Activated CD4-positive, alpha-beta T cell treated with anti-CD3 and anti-CD28 coated beads, Interleukin-2, amount 50 U/mL, for 16 hours (primary cell): ENCODE results near the gene CTDP1.

Experiments used
- DNase-seq: peaks from one replicate; pipeline ENCODE4 v3.0.0-alpha.2; 2020

Gene CTDP1

GRCh38 chr18:79769698-79770500 lies 90.3 kb downstream of the CTDP1 start:
- DNase-seq = no peak

- DNase-seq = no peak
Observed at GRCh38 chr18:79770501-79770815, 90.9 kb downstream of the CTDP1 start.

- DNase-seq = no peak
Observed at GRCh38 chr18:79770826-79771225, 91.2 kb downstream of the CTDP1 start.

GRCh38 chr18:79771446-79772107 lies 92.0 kb downstream of the CTDP1 start:
- DNase-seq = no peak

- no peak for DNase-seq
Observed at GRCh38 chr18:79772108-79772864, 92.7 kb downstream of the CTDP1 start.

GRCh38 chr18:79772865-79773696 lies 93.5 kb downstream of the CTDP1 start:
- DNase-seq = no peak

GRCh38 chr18:79774111-79774510 lies 94.5 kb downstream of the CTDP1 start:
- DNase-seq = no peak

GRCh38 chr18:79775441-79776221 lies 96.0 kb downstream of the CTDP1 start:
- DNase-seq = no peak

GRCh38 chr18:79776674-79777073 lies 97.1 kb downstream of the CTDP1 start:
- DNase-seq = no peak

GRCh38 chr18:79778291-79778791 lies 98.7 kb downstream of the CTDP1 start:
- no peak for DNase-seq

- no peak for DNase-seq
Observed at GRCh38 chr18:79779021-79779699, 99.6 kb downstream of the CTDP1 start.

GRCh38 chr18:79779700-79780190 lies 100.1 kb downstream of the CTDP1 start:
- DNase-seq = no peak

- no peak for DNase-seq
Observed at GRCh38 chr18:79780547-79780946, 100.9 kb downstream of the CTDP1 start.

- DNase-seq = no peak
Observed at GRCh38 chr18:79781331-79781941, 101.8 kb downstream of the CTDP1 start.

GRCh38 chr18:79782566-79783308 lies 103.1 kb downstream of the CTDP1 start:
- no peak for DNase-seq

GRCh38 chr18:79784071-79784913 lies 104.7 kb downstream of the CTDP1 start:
- DNase-seq = no peak

GRCh38 chr18:79784965-79785770 lies 105.6 kb downstream of the CTDP1 start:
- no peak for DNase-seq

GRCh38 chr18:79785831-79786230 lies 106.2 kb downstream of the CTDP1 start:
- no peak for DNase-seq
